Measurements from ENCODE around the gene EPHB2.

The EPHB2 gene

DNA sequence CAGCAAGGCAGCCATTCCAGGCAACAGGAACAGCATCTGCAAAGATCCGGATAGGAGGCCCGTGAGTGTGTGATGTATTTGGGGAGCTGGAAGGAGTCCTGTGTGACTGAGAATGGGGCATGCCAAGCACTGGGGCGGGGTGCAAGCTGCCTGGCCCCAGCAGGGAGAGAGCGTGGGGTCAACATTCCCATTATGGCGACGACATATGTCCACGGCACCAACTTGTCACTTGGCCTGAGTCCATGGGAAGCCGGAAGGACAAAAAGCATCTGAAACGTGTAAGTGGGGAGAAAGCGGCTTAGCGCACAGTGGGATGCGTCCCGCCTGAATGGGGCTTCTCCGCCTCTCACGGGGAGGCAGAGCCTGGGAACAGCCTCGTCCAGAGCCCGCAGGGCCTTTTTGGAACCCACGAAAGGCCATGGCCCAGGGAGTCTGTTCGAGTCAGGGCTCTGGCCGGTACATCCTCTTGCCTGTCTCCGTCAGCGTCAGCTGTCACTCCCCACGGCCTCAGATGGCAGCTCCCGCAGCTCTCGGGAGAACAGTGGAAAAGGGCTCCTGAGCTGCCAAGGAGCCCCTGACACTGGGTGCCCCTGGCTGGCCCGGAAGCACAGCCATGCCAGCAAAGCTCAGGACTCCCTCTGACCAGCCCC, 12.4 kb downstream of the EPHB2 start:
- DNase-seq = no peak

GRCh38 chr1:22727873-22728272, 17.2 kb downstream of the EPHB2 start:
- DNase-seq = no peak

DNA sequence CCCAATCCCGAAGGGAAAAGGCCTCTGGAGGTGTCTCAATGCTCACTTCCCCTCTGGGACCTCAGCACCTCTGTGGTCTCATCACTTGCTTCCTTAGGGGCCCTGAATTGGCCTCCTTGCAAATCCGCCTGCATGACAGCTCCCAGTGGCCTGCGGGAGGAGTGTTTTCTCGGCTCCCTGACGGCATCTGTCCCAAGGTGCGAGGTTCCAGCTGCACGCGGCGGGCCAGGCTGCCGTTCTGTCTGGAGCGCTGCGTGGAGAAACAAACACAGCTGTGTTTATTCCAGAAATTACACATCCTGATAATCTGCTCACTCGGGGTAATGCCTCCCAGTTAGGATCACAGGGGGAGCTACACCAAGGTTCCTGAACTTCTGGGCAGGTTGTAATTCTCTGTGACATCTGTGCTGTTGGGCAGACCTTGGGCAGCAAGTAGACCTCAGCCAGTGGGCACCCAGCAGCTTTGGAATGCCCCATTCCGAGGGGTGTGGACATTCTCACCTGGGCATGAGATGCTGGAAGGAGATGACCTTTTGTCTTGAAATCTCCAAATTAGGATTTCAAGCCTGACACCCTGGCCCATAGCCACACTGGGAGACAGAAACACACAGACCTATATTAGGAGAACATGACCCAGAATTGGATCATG, 18.2 kb downstream of the EPHB2 start:
- DNase-seq = no peak

DNA sequence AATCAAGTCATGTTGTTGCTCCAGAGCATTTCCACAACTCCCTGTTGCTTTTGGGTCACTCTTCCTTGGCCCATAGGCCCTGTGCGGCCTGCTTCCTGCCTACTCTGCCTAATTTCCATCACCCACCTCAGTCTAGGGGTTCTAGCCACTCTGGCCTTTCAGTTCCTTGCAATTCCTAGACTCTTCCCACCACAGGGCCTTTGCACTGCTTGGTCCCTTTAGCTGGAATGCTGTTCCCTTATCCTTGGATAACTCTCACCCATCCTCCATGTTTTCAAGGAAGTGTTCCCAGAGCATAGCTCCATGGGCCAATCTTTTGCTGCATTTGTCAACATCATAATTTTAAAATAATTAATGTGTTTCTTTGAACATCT, 18.7 kb downstream of the EPHB2 start:
- no peak for DNase-seq

- DNase-seq = no peak
These were observed 19.3 kb downstream of the EPHB2 start for GRCh38 chr1:22729912-22730311.

DNA sequence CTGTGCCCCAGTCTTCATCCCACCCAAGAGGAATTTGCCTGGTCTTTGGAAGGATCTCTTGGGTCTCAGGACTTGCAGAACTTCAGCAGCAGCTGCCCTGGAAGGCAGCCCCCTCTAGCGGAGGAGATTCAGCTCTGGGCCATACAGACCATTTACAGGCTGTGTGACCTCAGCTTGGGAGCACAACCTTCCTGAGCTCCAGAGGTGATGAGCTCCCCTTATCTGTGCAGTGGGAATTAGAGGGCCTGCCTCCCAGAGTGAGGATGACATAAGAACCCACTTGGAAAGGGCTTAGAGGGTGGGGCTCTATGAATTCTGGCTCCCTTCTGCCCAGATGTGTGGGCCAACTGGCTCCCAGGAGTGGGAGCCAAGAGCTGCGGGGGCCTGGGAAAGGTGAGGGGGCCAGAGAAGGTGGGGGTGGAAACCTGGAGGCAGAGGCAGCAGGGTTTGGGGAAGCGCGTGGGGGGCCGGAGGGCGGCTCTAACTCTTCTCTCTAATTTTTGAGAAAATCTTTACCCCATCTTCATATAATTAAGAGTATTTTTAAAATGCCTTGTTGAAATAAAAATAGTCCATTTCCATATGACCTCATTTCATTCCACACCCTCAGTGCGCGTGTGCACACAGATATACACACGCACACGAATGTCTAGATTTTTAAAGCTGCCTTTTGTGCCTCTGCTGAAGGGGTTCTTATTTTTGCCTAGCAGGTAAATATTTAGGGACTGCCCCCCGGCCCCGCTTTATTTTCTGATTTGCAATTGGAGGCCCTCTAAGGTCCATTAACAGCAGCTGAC, 21.5 kb downstream of the EPHB2 start:
- no peak for DNase-seq

DNA sequence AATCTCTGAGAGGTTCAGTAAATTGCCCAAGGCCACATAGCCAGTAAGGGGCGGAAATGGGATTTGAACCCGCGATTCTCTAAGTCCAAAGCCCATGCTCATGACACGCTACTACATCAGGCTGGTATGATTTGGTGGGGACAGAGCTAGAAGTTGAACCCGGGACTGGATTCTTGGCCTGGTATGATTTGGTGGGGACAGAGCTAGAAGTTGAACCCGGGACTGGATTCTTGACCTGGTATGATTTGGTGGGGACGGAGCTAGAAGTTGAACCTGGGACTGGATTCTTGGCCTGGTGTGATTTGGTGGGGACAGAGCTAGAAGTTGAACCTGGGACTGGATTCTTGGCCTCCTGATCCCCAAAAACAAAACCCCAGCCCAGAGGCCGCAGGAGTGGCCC, 23.0 kb downstream of the EPHB2 start:
- no peak for DNase-seq

DNA sequence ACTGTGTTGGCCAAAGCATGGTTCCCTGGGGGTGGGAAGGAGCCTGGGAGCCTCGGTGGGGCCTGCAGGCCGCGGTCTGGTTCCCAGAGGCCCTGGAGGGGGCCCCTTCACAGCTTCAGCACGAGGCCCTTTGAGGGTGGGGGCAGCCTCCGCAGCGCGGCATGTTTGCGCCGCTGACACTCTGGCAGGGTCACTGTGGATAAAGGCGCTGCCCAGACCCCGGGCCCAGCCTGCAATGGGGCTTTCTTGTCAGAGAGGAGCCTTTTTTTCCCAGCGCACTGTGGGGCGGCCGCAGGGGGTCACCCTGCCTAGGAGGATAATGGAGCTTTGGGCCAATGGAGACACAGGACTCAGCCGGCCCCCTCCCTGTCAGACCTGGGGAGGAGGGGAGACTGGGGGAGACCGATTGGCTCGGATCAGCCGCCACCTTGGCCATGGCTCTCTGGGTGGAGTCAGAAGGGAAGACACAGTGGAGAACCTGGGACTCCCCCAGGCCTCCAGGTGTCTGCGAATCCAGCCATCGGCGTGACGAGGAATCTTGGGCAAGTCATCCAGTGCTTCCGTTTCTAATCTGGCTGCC, 26.0 kb downstream of the EPHB2 start:
- DNase-seq = no peak

DNA sequence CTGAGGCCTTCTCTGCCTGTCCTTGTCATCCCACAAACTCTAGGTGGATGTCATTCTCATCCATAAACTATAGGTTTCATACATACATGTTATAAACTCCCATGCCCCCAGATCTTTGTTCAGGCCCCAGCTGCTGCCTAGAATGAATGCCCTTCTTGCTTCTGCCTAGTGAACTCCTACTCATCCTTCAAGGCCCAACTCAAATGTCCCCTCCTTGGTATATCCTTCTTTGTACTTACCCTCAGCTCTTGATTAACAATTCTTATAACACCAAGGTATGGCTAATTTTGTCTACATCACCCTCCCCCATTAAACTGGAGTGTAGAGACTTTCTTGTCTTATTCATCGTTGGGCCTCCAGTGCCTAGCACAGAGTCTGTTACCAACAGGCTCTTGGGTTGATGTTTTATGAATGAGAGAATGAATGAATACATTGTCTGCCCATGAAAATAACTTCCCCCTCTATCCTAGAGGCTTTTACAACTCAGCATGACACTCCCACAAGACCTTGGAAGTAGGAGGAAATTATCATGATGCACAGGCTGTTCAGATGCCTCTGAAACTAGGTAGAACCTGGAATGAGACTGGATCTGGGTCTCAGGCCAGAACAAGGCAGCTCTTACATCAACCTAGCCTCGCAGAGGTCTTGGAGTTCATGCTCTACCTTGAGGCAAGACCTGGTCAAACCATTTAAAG, 26.9 kb downstream of the EPHB2 start:
- DNase-seq = no peak

DNA sequence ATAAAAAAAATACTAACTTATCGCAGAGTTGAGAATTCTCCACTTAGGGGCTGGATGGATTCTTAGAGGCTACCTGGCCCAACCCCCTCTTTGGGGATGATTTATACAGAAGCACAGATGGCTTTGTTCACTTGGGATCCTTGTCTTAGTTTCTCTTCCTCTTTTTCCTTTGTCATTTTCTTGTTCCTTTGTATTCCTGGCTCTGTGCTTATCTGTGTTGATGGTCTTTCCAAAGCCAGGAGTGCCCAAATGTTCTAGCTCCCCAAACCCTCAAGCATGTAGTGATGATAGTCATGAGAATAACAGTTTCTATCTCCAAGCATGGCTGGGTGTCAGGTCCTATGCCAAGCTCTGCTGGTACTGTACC, 27.4 kb downstream of the EPHB2 start:
- no peak for DNase-seq

DNA sequence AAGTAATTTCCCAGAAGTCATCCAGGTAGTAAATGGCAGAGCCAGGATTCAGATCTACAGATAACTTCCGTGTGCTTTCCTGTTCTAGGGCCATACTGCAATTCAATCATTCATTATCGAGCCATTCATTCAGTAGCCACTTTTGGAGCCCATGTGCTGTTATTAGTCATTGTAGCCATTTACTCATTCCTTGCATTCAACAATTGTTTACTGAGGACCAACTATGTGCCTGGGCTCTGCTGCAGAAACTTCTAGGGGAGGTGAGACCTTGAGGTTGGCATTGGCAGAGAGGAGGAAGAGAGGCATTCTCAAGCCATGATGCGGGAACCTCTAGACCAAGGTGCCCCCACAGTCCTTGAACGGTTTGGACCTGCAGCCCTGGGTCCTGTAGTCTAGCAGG, 27.9 kb downstream of the EPHB2 start:
- DNase-seq = peak; percentile 24

DNA sequence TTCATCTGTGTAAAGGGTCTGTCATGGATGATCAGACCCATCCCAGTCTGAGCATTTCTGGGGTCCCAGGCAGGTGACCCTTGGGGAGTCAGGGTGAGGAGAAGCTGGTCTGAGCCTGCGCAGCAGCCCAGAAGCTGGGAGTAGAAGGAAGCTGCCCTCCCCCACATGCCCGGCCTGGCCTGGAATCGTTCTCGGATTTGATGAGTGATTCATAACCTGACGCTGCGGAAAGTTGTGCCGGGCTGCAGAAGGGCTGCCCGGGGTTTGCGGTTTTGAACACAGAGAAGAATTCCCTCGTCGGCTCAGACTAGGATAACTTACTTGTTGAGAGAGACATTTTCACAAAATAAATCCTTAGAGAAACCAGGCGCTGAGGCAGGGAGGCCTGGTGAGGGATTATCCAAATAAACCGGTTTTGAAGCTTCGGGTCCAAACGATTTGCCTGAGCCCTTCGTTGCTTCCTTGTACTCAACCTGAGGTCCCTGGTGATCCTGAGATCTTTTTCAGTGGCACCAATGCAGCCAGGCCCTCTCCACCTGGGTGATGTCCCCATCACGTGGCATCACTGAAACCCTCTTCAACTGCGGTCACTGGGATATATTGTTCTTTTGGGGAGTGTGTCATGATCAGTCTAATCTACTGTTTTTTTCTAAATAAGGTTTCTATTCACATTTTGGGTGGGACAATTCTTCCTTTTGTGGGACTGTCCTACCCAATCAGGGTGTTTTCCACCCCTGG, 29.2 kb downstream of the EPHB2 start:
- DNase-seq = peak; percentile 96

DNA sequence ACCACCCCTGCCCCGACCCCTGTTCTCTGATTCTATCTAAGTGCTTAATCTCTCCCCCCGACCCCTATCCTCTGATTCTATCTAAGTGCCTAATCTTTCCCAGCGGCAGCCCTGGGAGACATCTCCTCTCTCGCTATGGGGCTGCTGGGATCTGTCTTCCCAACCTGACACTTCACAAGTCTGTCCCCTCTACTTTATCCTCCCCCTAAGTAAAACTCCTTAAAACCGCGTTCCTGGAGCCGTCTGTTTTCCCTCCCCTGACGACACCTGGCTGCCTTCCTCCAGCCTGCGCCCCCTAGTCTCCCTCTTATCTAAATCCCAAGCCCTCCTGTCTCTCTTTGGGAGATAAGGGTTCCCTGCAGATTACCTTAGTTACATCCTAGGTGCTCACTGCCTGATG, 30.5 kb downstream of the EPHB2 start:
- no peak for DNase-seq

GRCh38 chr1:22745669-22746585, 35.3 kb downstream of the EPHB2 start:
- DNase-seq = peak; percentile 93

GRCh38 chr1:22747021-22747734, 36.5 kb downstream of the EPHB2 start:
- peak; percentile 75 for DNase-seq

DNA sequence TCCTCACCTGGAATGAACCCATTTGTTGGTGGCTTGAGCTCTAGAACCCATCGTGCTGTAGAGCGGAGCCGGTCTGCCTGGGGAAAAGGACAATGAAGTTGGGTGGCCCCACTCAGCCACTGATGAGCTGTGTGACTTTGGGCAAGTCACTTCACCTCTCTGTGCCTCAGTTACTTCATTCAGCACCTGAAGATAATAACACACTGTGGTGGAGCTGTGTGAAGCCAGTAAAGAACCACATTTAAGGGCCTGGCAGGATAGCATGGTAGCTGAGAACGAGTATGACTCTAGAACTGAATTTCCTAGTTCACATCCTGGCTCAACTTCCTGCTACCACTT, 37.1 kb downstream of the EPHB2 start:
- no peak for DNase-seq

- DNase-seq = no peak
These were observed 38.9 kb downstream of the EPHB2 start for GRCh38 chr1:22749503-22749902.

- DNase-seq = peak; percentile 98
These were observed 39.5 kb downstream of the EPHB2 start for GRCh38 chr1:22749919-22750684.

DNA sequence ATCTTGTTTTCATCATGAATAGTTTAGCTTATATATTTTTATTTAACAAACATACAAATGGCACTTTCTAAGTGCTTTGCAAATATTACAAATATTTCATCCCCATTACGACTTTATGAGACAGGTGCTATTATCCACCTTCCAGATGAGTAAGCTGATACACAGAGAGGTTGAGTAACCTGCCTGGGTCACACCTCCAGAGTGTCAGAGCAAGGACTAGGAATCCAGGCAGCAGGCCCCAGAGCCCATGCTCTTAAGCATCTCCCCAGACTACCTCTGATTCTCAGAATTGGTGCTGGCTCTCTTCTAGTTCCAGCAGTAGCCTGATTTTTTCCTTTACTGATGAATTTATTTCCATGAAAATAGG, 40.0 kb downstream of the EPHB2 start:
- peak; percentile 78 for DNase-seq

DNA sequence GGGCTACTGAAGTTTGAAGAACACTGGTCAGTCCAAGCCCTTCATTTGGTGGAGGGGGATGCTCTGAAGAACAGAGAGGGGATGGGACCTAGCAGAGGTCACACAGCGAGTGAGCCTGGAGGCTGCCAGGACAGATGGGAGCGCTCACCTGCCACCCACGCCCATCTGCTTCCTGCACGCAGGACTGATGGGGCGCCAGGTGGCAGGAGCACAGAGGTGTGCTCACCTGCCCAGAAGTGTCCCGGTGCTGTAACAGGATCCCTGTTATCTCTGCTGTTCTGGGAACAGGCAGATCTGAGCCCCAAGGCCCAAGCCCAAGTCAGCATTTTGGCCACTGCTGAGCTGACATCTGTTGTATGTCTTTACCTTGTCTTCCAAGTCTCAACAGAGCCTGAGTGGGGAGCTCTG, 40.5 kb downstream of the EPHB2 start:
- no peak for DNase-seq
